ENCODE data around the gene TMEM150B. TPM values are rescaled to one million over a fixed set of nuclear protein-coding genes. Genes with fewer than 3 reads are reported as not detected.
"Not testable (repeated sequence)": the region's sequence is repeated elsewhere in the genome, so short reads cannot be mapped to it uniquely, and the experiment has no call there.

The TMEM150B gene
- total RNA-seq, 1 donor from 2014 or later: not detected

- intact Hi-C loops (cut with DNase I): no loop called here
- Histone ChIP-seq H3K27me3 (no peaks in the 10 kb centered on the region), H3K4me1 (peaks cover 28% of the 10 kb centered on the region), H3K27ac (peak within 1 kb of the TSS; percentile 93), H3K9me3 (no peaks in the 10 kb centered on the region), H3K36me3 (no peaks in the 10 kb centered on the region), H3K4me3 (peak within 1 kb of the TSS; percentile 61 to 68)
- peak; percentile 100 for DNase-seq (ENCODE audit: extremely low spot score in 2 of 2)
- peak; percentile 88 to 89 for TF ChIP-seq POLR2AphosphoS5 (IDR thresholded peaks at IDR 0.05; ENCODE audit: insufficient read depth in 1 of 2, low read depth in 1 of 2)
- peak in 1 of 2 donors; percentile 52 for TF ChIP-seq POLR2A (IDR thresholded peaks at IDR 0.05)
- TF ChIP-seq CTCF (IDR thresholded peaks at IDR 0.05): peak in 2 of 3 experiments; percentile 9 to 36
Measured at GRCh38 chr19:55339105-55339888, 14.2 kb upstream of the TMEM150B start, which contains the start of gene KMT5C. Gene KMT5C (plus strand): TSS chr19:55339876. CDS start chr19:55341937, 2,061 bp downstream.

DNA sequence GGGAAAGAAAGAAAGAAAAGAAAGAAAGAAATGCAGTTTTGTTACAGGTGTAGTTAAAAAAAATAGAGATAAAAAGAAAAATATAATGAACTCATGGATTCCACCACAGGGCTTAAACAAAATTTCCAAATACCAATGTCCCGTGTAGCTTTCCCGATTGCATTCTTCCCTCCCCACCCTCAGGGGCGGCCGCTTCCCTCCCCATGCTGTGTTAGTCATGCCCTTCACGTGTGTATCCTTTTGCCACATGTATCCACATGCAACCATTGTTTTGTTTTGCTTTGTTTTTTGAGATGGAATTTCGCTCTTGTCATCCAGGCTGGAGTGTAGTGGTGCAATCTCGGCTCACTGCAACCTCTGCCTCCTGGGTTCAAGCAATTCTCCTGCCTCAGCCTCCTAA lies 11.0 kb upstream of the TMEM150B start:
- Histone ChIP-seq H3K4me1 (peaks cover 21% of the 10 kb centered on the region), H3K9me3 (no peaks in the 10 kb centered on the region), H3K36me3 (no peaks in the 10 kb centered on the region), H3K4me3 (no peak overlapping the region), H3K27ac (no peak overlapping the region), H3K27me3 (no peaks in the 10 kb centered on the region)
- intact Hi-C loops (cut with DNase I): no loop called here
- TF ChIP-seq POLR2AphosphoS5 (IDR thresholded peaks at IDR 0.05; ENCODE audit: insufficient read depth in 1 of 2, low read depth in 1 of 2) (peak in 1 of 2 donors; percentile 23), CTCF (IDR thresholded peaks at IDR 0.05) (no peak), POLR2A (IDR thresholded peaks at IDR 0.05) (no peak)
- DNase-seq (ENCODE audit: extremely low spot score in 2 of 2): no peak

- intact Hi-C loops (cut with DNase I): no loop called here
Measured at GRCh38 chr19:55333870-55334269, 8.7 kb upstream of the TMEM150B start.

GRCh38 chr19:55329791-55330190 lies 4.7 kb upstream of the TMEM150B start:
- H3K4me1 ChIP-seq; H3K36me3 ChIP-seq; H3K27me3 ChIP-seq; H3K27ac ChIP-seq; H3K9me3 ChIP-seq; H3K4me3 ChIP-seq; DNase-seq (ENCODE audit: extremely low spot score in 2 of 2); intact Hi-C loops (cut with DNase I): not testable (repeated sequence)

More at GRCh38 chr19:55333870-55334269, 8.7 kb upstream of the TMEM150B start:
- H3K9me3 ChIP-seq: no peaks in the 10 kb centered on the region
- no peak for TF ChIP-seq POLR2A (IDR thresholded peaks at IDR 0.05)
- DNase-seq (ENCODE audit: extremely low spot score in 2 of 2): no peak
- no peaks in the 10 kb centered on the region for H3K27me3 ChIP-seq
- no peaks in the 10 kb centered on the region for H3K36me3 ChIP-seq
- H3K4me3 ChIP-seq: no peak overlapping the region
- peaks cover 9% of the 10 kb centered on the region for H3K4me1 ChIP-seq
- no peak overlapping the region for H3K27ac ChIP-seq

GRCh38 chr19:55328774-55329318 lies 3.7 kb upstream of the TMEM150B start:
- intact Hi-C loops (cut with DNase I); H3K27me3 ChIP-seq: not testable (repeated sequence)

DNA sequence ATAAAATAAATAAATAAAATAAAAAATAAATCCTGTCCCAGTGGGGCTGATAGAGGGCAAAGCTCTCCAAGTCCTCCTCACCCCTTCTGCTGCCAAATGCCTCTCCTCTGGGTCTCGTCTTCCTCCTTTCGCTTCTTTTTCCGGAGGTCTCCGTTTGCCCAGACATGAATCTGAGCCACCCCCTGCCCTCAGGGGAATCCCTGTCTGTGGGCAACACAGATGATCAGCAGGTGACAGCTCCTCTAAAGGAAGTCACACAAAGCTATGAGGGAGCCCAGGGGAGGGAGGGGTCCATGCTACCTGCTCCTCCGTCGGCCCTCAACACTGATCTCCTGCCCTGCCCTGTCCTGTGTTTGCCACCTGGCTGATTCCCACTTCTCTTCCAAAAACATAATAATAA lies 479 bp downstream of the TMEM150B start:
- H3K9me3 ChIP-seq: no peaks in the 10 kb centered on the region
- DNase-seq (ENCODE audit: extremely low spot score in 2 of 2): no peak
- intact Hi-C loops (cut with DNase I): no loop called here

More at GRCh38 chr19:55328774-55329318, 3.7 kb upstream of the TMEM150B start:
- not testable (repeated sequence) for H3K4me1 ChIP-seq; H3K9me3 ChIP-seq; H3K36me3 ChIP-seq; H3K4me3 ChIP-seq; DNase-seq (ENCODE audit: extremely low spot score in 2 of 2); H3K27ac ChIP-seq

More for the DNA sequence above, 479 bp downstream of the TMEM150B start:
- no peaks in the 10 kb centered on the region for H3K4me1 ChIP-seq
- TF ChIP-seq POLR2AphosphoS5 (IDR thresholded peaks at IDR 0.05; ENCODE audit: insufficient read depth in 1 of 2, low read depth in 1 of 2) (no peak), POLR2A (IDR thresholded peaks at IDR 0.05) (no peak)
- no peaks in the 10 kb centered on the region for H3K36me3 ChIP-seq
- no peaks in the 10 kb centered on the region for H3K27me3 ChIP-seq
- no peak overlapping the region for H3K4me3 ChIP-seq
- H3K27ac ChIP-seq: no peak overlapping the region
